K562 (cell line): ENCODE measurements around the gene CYTH4.

Source experiments
- CTCF ChIP-seq, 3 experiments: IDR thresholded peaks in 2 of 3; conservative IDR thresholded peaks in 1 of 3; 2 replicates each; pipeline ENCODE4 v1.5.1; 2011 to 2012; ENCODE audit warnings: low read length in 3 of 3, mild to moderate bottlenecking in 3 of 3, control low read depth in 2 of 3, improper control_type of control experiment in 1 of 3, inconsistent platforms in 1 of 3, low read depth in 1 of 3, mixed read lengths in 1 of 3, moderate library complexity in 1 of 3; ENCODE audit not compliant: insufficient read depth in 2 of 3
- CXXC5 ChIP-seq: fragments of 250-450 bp; sonication (Bioruptor Pico); IDR thresholded peaks from 2 replicates; pipeline ENCODE4 v1.8.0; 2022; ENCODE audit warnings: inconsistent platforms, mild to moderate bottlenecking, moderate library complexity
- ERF ChIP-seq: fragments of 450-650 bp; formaldehyde crosslinking; IDR thresholded peaks from 2 replicates; pipeline ENCODE4 v1.4.0; 2020; ENCODE audit warnings: mild to moderate bottlenecking, mixed read lengths
- GABPA ChIP-seq: fragments of 200-800 bp; sonication (Bioruptor generic); conservative IDR thresholded peaks from 2 replicates; pipeline ENCODE4 v1.6.1; 2016; ENCODE audit warnings: low read depth, missing genetic modification characterization, missing compliant biosample characterization
- KAT7 ChIP-seq: sonication (generic); formaldehyde crosslinking; IDR thresholded peaks from 2 replicates; pipeline ENCODE4 v1.8.0; 2022; ENCODE audit warnings: missing genetic modification reagents, mild to moderate bottlenecking, borderline replicate concordance
- NFIC ChIP-seq: fragments of 450-650 bp; IDR thresholded peaks from 2 replicates; pipeline ENCODE4 v1.6.1; 2017; ENCODE audit warnings: mild to moderate bottlenecking, inconsistent platforms
- POLR2A ChIP-seq: fragments of 450-650 bp; conservative IDR thresholded peaks from 2 replicates; pipeline ENCODE4 v1.6.1; 2016
- ZBTB33 ChIP-seq: sonication (generic); formaldehyde crosslinking; IDR thresholded peaks from 2 replicates; pipeline ENCODE4 v1.8.1; 2023; ENCODE audit warnings: mild to moderate bottlenecking, missing genetic modification reagents
- ZNF280A ChIP-seq: fragments of 450-650 bp; IDR thresholded peaks from 2 replicates; pipeline ENCODE4 v1.6.1; 2018; ENCODE audit warnings: mild to moderate bottlenecking, low read depth; ENCODE audit not compliant: partially characterized antibody

- TF ChIP-seq NFIC (no peak), POLR2A (no peak), CXXC5 (CRISPR knock-in tag) (no peak), ZNF280A (no peak), GABPA (no peak), ZBTB33 (CRISPR knock-in tag) (no peak), ERF (no peak), KAT7 (no peak), CTCF (IDR thresholded peaks at IDR 0.05 in 2 of 3, conservative IDR thresholded peaks at IDR 0.05 in 1 of 3; ENCODE audit: insufficient read depth in 2 of 3, low read depth in 1 of 3, low read length in 3 of 3) (no peak)
Measured at GRCh38 chr22:37281195-37281594, 1.1 kb upstream of the CYTH4 start.
